B cell (primary cell): ENCODE data around the gene MAD2L2. TPM values are rescaled to one million over a fixed set of nuclear protein-coding genes. Genes with fewer than 3 reads are reported as not detected.

ENCODE experiments used
- ATAC-seq: fragments of 200-7000 bp; cut with Tn5 transposase; one replicate; pipeline ENCODE4 v1.10.0; 2021; ENCODE audit warnings: low read depth, mild to moderate bottlenecking, moderate number of reproducible peaks, moderate library complexity
- CTCF ChIA-PET: fragments of 350-600 bp; sonication (Branson Sonifier 250); formaldehyde crosslinking; loops from one replicate; lab custom pipeline; 2021; ENCODE audit warnings: antibody characterized with exemption, inconsistent platforms; lab: Charles Lee
- POLR2A ChIA-PET: fragments of 350-600 bp; sonication (Branson Sonifier 250); formaldehyde crosslinking; loops from one replicate; lab custom pipeline; 2021; ENCODE audit warnings: antibody characterized with exemption; lab: Charles Lee
- DNase-seq: peaks from one replicate; pipeline ENCODE4 v3.0.0; 2013
- H2AFZ ChIP-seq: 2 replicates; pipeline ENCODE4 v1.6.1; 2012; ENCODE audit warnings: mild to moderate bottlenecking, low read depth, low read length; ENCODE audit not compliant: insufficient read depth, poor library complexity, severe bottlenecking
- H3K27ac ChIP-seq, 2 donors: 1 replicate in 1 of 2; 2 replicates in 1 of 2; pipeline ENCODE4 v1.5.1; 2012 to 2013; ENCODE audit warnings: low read length in 2 of 2, mild to moderate bottlenecking in 2 of 2, moderate library complexity in 1 of 2
- H3K27me3 ChIP-seq, 4 experiments: fragments of 200-600 bp in 1 of 4; sonication (generic) in 1 of 4; replicated peaks in 1 of 4; 1 replicate in 2 of 4; 2 replicates in 2 of 4; pipeline versions ENCODE4 v1.6.1 to v1.7.0; 2013 to 2016; ENCODE audit warnings: low read length in 3 of 4, mild to moderate bottlenecking in 2 of 4, mixed read lengths in 1 of 4, moderate library complexity in 1 of 4; ENCODE audit not compliant: insufficient read depth in 4 of 4, control insufficient read depth in 3 of 4; ENCODE audit errors: control extremely low read depth in 1 of 4
- H3K36me3 ChIP-seq, 2 experiments: replicated peaks in 1 of 2; 1 replicate in 1 of 2; 2 replicates in 1 of 2; pipeline versions ENCODE4 v1.6.1 to v1.7.1; 2013; ENCODE audit warnings: low read length in 1 of 2; ENCODE audit not compliant: insufficient read depth in 2 of 2, control insufficient read depth in 1 of 2; ENCODE audit errors: control extremely low read depth in 1 of 2, extremely low read depth in 1 of 2
- H3K4me1 ChIP-seq, 2 donors: fragments of 200-600 bp in 1 of 2; sonication (generic) in 1 of 2; 1 replicate in 1 of 2; 2 replicates in 1 of 2; pipeline versions ENCODE4 v1.5.1 to v1.6.1; 2013 to 2017; ENCODE audit warnings: low read length in 2 of 2; ENCODE audit not compliant: control insufficient read depth in 2 of 2, insufficient read depth in 2 of 2
- H3K4me2 ChIP-seq: replicated peaks from 2 replicates; pipeline ENCODE3; 2012; ENCODE audit warnings: mild to moderate bottlenecking, low read depth, low read length; ENCODE audit not compliant: poor library complexity, severe bottlenecking
- H3K4me3 ChIP-seq, 5 experiments: fragments of 200-600 bp in 1 of 5; sonication (generic) in 1 of 5; 1 replicate in 3 of 5; 2 replicates in 2 of 5; pipeline versions ENCODE4 v1.5.1 to v1.7.0; 2011 to 2016; ENCODE audit warnings: low read length in 4 of 5, mild to moderate bottlenecking in 4 of 5, low read depth in 2 of 5, control low read depth in 1 of 5, moderate library complexity in 1 of 5; ENCODE audit not compliant: insufficient read depth in 1 of 5; ENCODE audit errors: control extremely low read depth in 1 of 5, extremely low read depth in 1 of 5
- H3K79me2 ChIP-seq: fragments of 200-600 bp; sonication (generic); one replicate; pipeline ENCODE4 v1.6.0; 2016; ENCODE audit warnings: low read length; ENCODE audit not compliant: control insufficient read depth, insufficient read depth
- H3K9ac ChIP-seq: fragments of 200-600 bp; sonication (generic); 2 replicates; pipeline ENCODE4 v1.6.1; 2017; ENCODE audit warnings: mild to moderate bottlenecking, low read length, moderate library complexity
- H3K9me3 ChIP-seq, 3 donors: one replicate each; pipeline versions ENCODE4 v1.6.1 to v1.7.1; 2013; ENCODE audit warnings: low read length in 2 of 3; ENCODE audit not compliant: control insufficient read depth in 2 of 3, insufficient read depth in 1 of 3; ENCODE audit errors: control extremely low read depth in 1 of 3
- H4K20me1 ChIP-seq: 2 replicates; pipeline ENCODE4 v1.6.0; 2012; ENCODE audit warnings: mild to moderate bottlenecking, low read length; ENCODE audit not compliant: insufficient read depth, control insufficient read depth, poor library complexity, severe bottlenecking
- H3K27ac Mint-ChIP-seq: one replicate; pipeline ENCODE4 v1.8.0; 2021; ENCODE audit warnings: mixed read lengths
- H3K27me3 Mint-ChIP-seq: one replicate; pipeline ENCODE4 v1.8.0; 2021; ENCODE audit warnings: mixed read lengths
- H3K4me1 Mint-ChIP-seq: one replicate; pipeline ENCODE4 v1.8.0; 2021; ENCODE audit warnings: mixed read lengths
- H3K4me3 Mint-ChIP-seq: one replicate; pipeline ENCODE4 v1.8.0; 2021; ENCODE audit warnings: mixed read lengths
- H3K9me3 Mint-ChIP-seq: one replicate; pipeline ENCODE4 v1.8.0; 2022; ENCODE audit warnings: mixed read lengths; ENCODE audit not compliant: insufficient read depth
- CTCF ChIP-seq: fragments of 200-600 bp; IDR thresholded peaks from one replicate; pipeline ENCODE4 v1.8.0; 2022; ENCODE audit warnings: antibody characterized with exemption, mild to moderate bottlenecking
- EZH2 ChIP-seq: IDR thresholded peaks from 2 replicates; pipeline ENCODE4 v1.6.1; 2012; ENCODE audit warnings: borderline replicate concordance, low read depth, mild to moderate bottlenecking, moderate library complexity, low read length; ENCODE audit not compliant: insufficient read depth, poor library complexity, severe bottlenecking
- WGBS: methylation state at CpG from one replicate; pipeline ENCODE4 v1.1.5; 2013; ENCODE audit warnings: missing lambda C conversion rate; ENCODE audit not compliant: insufficient coverage; 5-methylcytosine and 5-hydroxymethylcytosine counted together
- intact Hi-C: fragments of 100-400 bp; cut with micrococcal nuclease; formaldehyde crosslinking; loops from one replicate; pipeline ENCODE4 v1.10.0; 2022
- polyA plus RNA-seq: library from polyadenylated mRNA; depleted of rRNA; stranded (reverse); fragments of >200 nt; gene quantifications from 2 replicates; pipeline ENCODE4 v1.2.3, GENCODE V29; 2012
- total RNA-seq, 2 donors: library from RNA; stranded (reverse); fragments of 120-200 nt in 1 of 2; gene quantifications; 1 replicate in 1 of 2; 2 replicates in 1 of 2; pipeline versions ENCODE4 v1.2.3 to v1.2.4, GENCODE V29; 2013 to 2022

Gene MAD2L2
- total and polyA plus RNA-seq, 2 donors (not counting 1 experiment from before 2014, with no cell fraction given), result 29.0 to 42.2 TPM

- WGBS, result 100% methylated on average over 2 of the region's 2 CpGs
- Histone ChIP-seq H3K79me2 (no peaks in the 10 kb centered on the region), H3K4me1 (peaks cover 16 to 26% of the 10 kb centered on the region in 2 donors), H3K9ac (no peak overlapping the region), H3K4me3 (no peak overlapping the region), H4K20me1 (no peaks in the 10 kb centered on the region), H3K4me2 (no peak overlapping the region), H3K9me3 (no peaks in the 10 kb centered on the region), H3K27me3 (no peaks in the 10 kb centered on the region), H3K27ac (no peak overlapping the region), H2AFZ (no peak overlapping the region), H3K36me3 (no peaks in the 10 kb centered on the region)
- Mint-ChIP-seq H3K4me1 (peaks cover 21% of the 10 kb centered on the region), H3K27ac (no peak overlapping the region), H3K4me3 (no peak overlapping the region), H3K27me3 (no peaks in the 10 kb centered on the region), H3K9me3 (no peaks in the 10 kb centered on the region)
- ATAC-seq, result no peak
- CTCF ChIA-PET, result interaction anchor here (0.5 to 9.9 kb wide), 5 partner anchors 8 to 149 kb away, joined by 3 to 231 read pairs (median 4); partner anchors contain the start of genes FBXO2, FBXO44 and FBXO6
- POLR2A ChIA-PET, result no interaction called here
- no peak for TF ChIP-seq EZH2
- TF ChIP-seq CTCF, result no peak
- no peak for DNase-seq
- intact Hi-C loops, result no loop called here
These were observed 41.6 kb upstream of the MAD2L2 start for GRCh38 chr1:11722538-11722937.

- H3K9me3 Mint-ChIP-seq, result no peaks in the 10 kb centered on the region
- intact Hi-C loops, result no loop called here
- H3K4me3 Mint-ChIP-seq, result no peak overlapping the region
- peaks cover 16 to 26% of the 10 kb centered on the region in 2 donors for H3K4me1 ChIP-seq
- no peaks in the 10 kb centered on the region for H3K27me3 ChIP-seq
- H3K27me3 Mint-ChIP-seq, result no peaks in the 10 kb centered on the region
- no peak overlapping the region for H3K4me3 ChIP-seq
- no peak for TF ChIP-seq CTCF
- no peak for TF ChIP-seq EZH2
- no peak overlapping the region for H3K4me2 ChIP-seq
- no peaks in the 10 kb centered on the region for H3K36me3 ChIP-seq
- no peak overlapping the region for H3K27ac Mint-ChIP-seq
- no peaks in the 10 kb centered on the region for H3K79me2 ChIP-seq
- H4K20me1 ChIP-seq, result no peaks in the 10 kb centered on the region
- H3K9me3 ChIP-seq, result no peaks in the 10 kb centered on the region
- WGBS, result 92% methylated on average over 2 of the region's 4 CpGs
- DNase-seq, result no peak
- no peak overlapping the region for H2AFZ ChIP-seq
- no peak overlapping the region for H3K9ac ChIP-seq
- no peak overlapping the region for H3K27ac ChIP-seq
- CTCF ChIA-PET, result interaction anchor here (0.7 to 9.9 kb wide), 8 partner anchors 10 to 480 kb away, joined by 3 to 231 read pairs (median 24); partner anchors contain the start of genes AGTRAP, FBXO2, FBXO44 and FBXO6
- POLR2A ChIA-PET, result no interaction called here
- peaks cover 21% of the 10 kb centered on the region for H3K4me1 Mint-ChIP-seq
- ATAC-seq, result no peak
These were observed 40.4 kb upstream of the MAD2L2 start for GRCh38 chr1:11721311-11721710.
